Glomerular endothelial cell (primary cell): ENCODE data around the gene MRPS16. TPM values are rescaled to one million over a fixed set of nuclear protein-coding genes. Genes with fewer than 3 reads are reported as not detected.
"Not testable (repeated sequence)": the region's sequence is repeated elsewhere in the genome, so short reads cannot be mapped to it uniquely, and the experiment has no call there.

Source experiments
- DNase-seq: peaks from one replicate; pipeline ENCODE4 v3.0.0-alpha.2; 2011; ENCODE audit warnings: low read depth, low spot score; ENCODE audit errors: extremely low read depth
- total RNA-seq: library from RNA; depleted of rRNA; stranded (reverse); fragments of >200 nt; gene quantifications from 2 replicates; pipeline ENCODE4 v1.2.3, GENCODE V29; 2015

Gene MRPS16
- total RNA-seq, result 46.3 and 48.6 TPM in 2 replicates

- peak; percentile 78 for DNase-seq
Observed at GRCh38 chr10:73252445-73253224, at the start of gene MRPS16. TSS of gene MRPS16 (minus strand) at chr10:73252644. CDS start at chr10:73252482, 162 bp downstream.

- DNase-seq, result no peak
Observed at GRCh38 chr10:73296946-73297345, 44.5 kb upstream of the MRPS16 start.

GRCh38 chr10:73293461-73293860, 41.0 kb upstream of the MRPS16 start:
- no peak for DNase-seq

- no peak for DNase-seq
Observed at GRCh38 chr10:73289958-73290357, 37.5 kb upstream of the MRPS16 start.

GRCh38 chr10:73287441-73287840, 35.0 kb upstream of the MRPS16 start:
- no peak for DNase-seq

GRCh38 chr10:73281097-73281496, 28.7 kb upstream of the MRPS16 start:
- no peak for DNase-seq

GRCh38 chr10:73264423-73264822, 12.0 kb upstream of the MRPS16 start:
- DNase-seq, result no peak

- DNase-seq, result no peak
Observed at GRCh38 chr10:73263693-73264347, 11.4 kb upstream of the MRPS16 start.

- no peak for DNase-seq
Observed at GRCh38 chr10:73262880-73263555, 10.6 kb upstream of the MRPS16 start.

- DNase-seq, result no peak
Observed at GRCh38 chr10:73262105-73262730, 9.8 kb upstream of the MRPS16 start.

GRCh38 chr10:73261362-73261995, 9.0 kb upstream of the MRPS16 start:
- DNase-seq, result no peak

GRCh38 chr10:73258612-73259011, 6.2 kb upstream of the MRPS16 start:
- DNase-seq, result not testable (repeated sequence)

- no peak for DNase-seq
Observed at GRCh38 chr10:73253225-73253555, 746 bp upstream of the MRPS16 start.

GRCh38 chr10:73251683-73252444, 580 bp downstream of the MRPS16 start:
- DNase-seq, result no peak

- no peak for DNase-seq
Observed at GRCh38 chr10:73248259-73248724, 4.2 kb downstream of the MRPS16 start.

GRCh38 chr10:73247509-73248258, 4.8 kb downstream of the MRPS16 start:
- no peak for DNase-seq

- DNase-seq, result no peak
Observed at GRCh38 chr10:73246646-73247508, 5.6 kb downstream of the MRPS16 start, which contains the start of gene DNAJC9. TSS of gene DNAJC9 (minus strand) at chr10:73247255. CDS start at chr10:73247189, 66 bp downstream.

GRCh38 chr10:73246322-73246645, 6.2 kb downstream of the MRPS16 start:
- no peak for DNase-seq
